ENCODE data around the gene WNK1. TPM values are rescaled to one million over a fixed set of nuclear protein-coding genes. Genes with fewer than 3 reads are reported as not detected.

WNK1 gene
- total and polyA plus RNA-seq, 2 donors (not counting 3 experiments of a cell fraction or from before 2014, with no cell fraction given): 46.3 to 108 TPM

GRCh38 chr12:802242-803120 lies 50.1 kb downstream of the WNK1 start:
- no peak overlapping the region for H3K4me3 ChIP-seq (replicated peaks in 1 of 3; ENCODE audit: insufficient read depth in 1 of 3, low read depth in 1 of 3, low read length in 3 of 3)
- H3K4me2 ChIP-seq (ENCODE audit: insufficient read depth, low read length): peak overlapping the region; percentile 18
- no peak overlapping the region for H3K9ac ChIP-seq (replicated peaks; ENCODE audit: extremely low read depth, insufficient read depth, low read length)
- H3K27ac ChIP-seq (ENCODE audit: insufficient read depth, low read depth, low read length): no peak overlapping the region
- FAIRE-seq (no peak), DNase-seq (ENCODE audit: low read depth, low spot score) (peak; percentile 67)
- TF ChIP-seq FOS (IDR thresholded peaks at IDR 0.05; ENCODE audit: borderline replicate concordance, insufficient read depth, low read length) (no peak), EZH2 (IDR thresholded peaks at IDR 0.05; ENCODE audit: borderline replicate concordance, low read depth, low read length, severe bottlenecking) (no peak), MYC (IDR thresholded peaks at IDR 0.05; ENCODE audit: low read depth, low read length) (no peak), POLR2AphosphoS5 (IDR thresholded peaks at IDR 0.05; ENCODE audit: insufficient read depth, low read depth, low read length) (no peak), JUN (IDR thresholded peaks at IDR 0.05; ENCODE audit: borderline replicate concordance, insufficient read depth, insufficient read length, low read depth) (no peak), GATA2 (IDR thresholded peaks at IDR 0.05; ENCODE audit: insufficient read depth, insufficient read length, low read depth, low read length) (no peak)
- TF ChIP-seq, protein P1, sequence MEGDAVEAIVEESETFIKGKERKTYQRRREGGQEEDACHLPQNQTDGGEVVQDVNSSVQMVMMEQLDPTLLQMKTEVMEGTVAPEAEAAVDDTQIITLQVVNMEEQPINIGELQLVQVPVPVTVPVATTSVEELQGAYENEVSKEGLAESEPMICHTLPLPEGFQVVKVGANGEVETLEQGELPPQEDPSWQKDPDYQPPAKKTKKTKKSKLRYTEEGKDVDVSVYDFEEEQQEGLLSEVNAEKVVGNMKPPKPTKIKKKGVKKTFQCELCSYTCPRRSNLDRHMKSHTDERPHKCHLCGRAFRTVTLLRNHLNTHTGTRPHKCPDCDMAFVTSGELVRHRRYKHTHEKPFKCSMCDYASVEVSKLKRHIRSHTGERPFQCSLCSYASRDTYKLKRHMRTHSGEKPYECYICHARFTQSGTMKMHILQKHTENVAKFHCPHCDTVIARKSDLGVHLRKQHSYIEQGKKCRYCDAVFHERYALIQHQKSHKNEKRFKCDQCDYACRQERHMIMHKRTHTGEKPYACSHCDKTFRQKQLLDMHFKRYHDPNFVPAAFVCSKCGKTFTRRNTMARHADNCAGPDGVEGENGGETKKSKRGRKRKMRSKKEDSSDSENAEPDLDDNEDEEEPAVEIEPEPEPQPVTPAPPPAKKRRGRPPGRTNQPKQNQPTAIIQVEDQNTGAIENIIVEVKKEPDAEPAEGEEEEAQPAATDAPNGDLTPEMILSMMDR (IDR thresholded peaks at IDR 0.05; ENCODE audit: extremely low read depth in 1 of 2, insufficient read depth in 1 of 2, low read depth in 1 of 2, low read length in 2 of 2): no peak
- TF ChIP-seq, protein P2, sequence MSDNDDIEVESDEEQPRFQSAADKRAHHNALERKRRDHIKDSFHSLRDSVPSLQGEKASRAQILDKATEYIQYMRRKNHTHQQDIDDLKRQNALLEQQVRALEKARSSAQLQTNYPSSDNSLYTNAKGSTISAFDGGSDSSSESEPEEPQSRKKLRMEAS (IDR thresholded peaks at IDR 0.05; ENCODE audit: insufficient read depth, insufficient read length): no peak
- H3K36me3 ChIP-seq (ENCODE audit: control insufficient read depth in 2 of 2, extremely low read depth in 1 of 2, insufficient read depth in 2 of 2, low read length in 2 of 2): no peaks in the 10 kb centered on the region
- H4K20me1 ChIP-seq (replicated peaks; ENCODE audit: control insufficient read depth, extremely low read depth, insufficient read depth, low read length): peaks cover 13% of the 10 kb centered on the region
- ChIA-PET CTCF (interaction anchor here (0.6 to 1.7 kb wide), 9 partner anchors 9 to 781 kb away, joined by 3 to 6 read pairs (median 4); no protein-coding TSS in a partner anchor), POLR2A (no interaction called here)
- H3K4me1 ChIP-seq (ENCODE audit: control insufficient read depth, extremely low read depth, insufficient read depth, low read length): peaks cover 12% of the 10 kb centered on the region
- intact Hi-C loops (cut with micrococcal nuclease): no loop called here
- BruUV-seq (replicated peaks): no TSS peak
- peaks cover 86% of the 10 kb centered on the region for H3K79me2 ChIP-seq (ENCODE audit: control insufficient read depth, insufficient read depth, low read length)
- H3K27me3 ChIP-seq (ENCODE audit: control insufficient read depth in 2 of 2, insufficient read depth in 2 of 2, low read length in 2 of 2): no peaks in the 10 kb centered on the region
- dilution Hi-C loops (cut with MboI; ENCODE audit: extremely low pct_ligation_motif_present, low sequenced_read_pairs): no loop called here
- H2AFZ ChIP-seq (ENCODE audit: low read depth, low read length): no peak overlapping the region
- no peaks in the 10 kb centered on the region for H3K9me3 ChIP-seq (replicated peaks; ENCODE audit: control insufficient read depth, insufficient read depth, low read length)
- no peaks in the 10 kb centered on the region for H3K9me1 ChIP-seq (replicated peaks; ENCODE audit: control insufficient read depth, extremely low read depth, insufficient read depth, low read length)

Data from endothelial cell of umbilical vein (primary cell).